Retinal pigment epithelial cell (primary cell): ENCODE measurements around the gene GSTM3.

Experiments
- DNase-seq: peaks from one replicate; pipeline ENCODE4 v3.0.0-alpha.2; 2010; ENCODE audit warnings: low read depth
- H3K4me3 ChIP-seq: 2 replicates; pipeline ENCODE4 v1.5.1; 2011; ENCODE audit warnings: mild to moderate bottlenecking, low read length, control low read depth, moderate library complexity
- CTCF ChIP-seq: conservative IDR thresholded peaks from 2 replicates; pipeline ENCODE4 v1.5.1; 2011; ENCODE audit warnings: low read depth, low read length, control low read depth, inconsistent platforms

Gene GSTM3

GRCh38 chr1:109764561-109765482 lies 24.0 kb upstream of the GSTM3 start:
- TF ChIP-seq CTCF = no peak
- no peak overlapping the region for H3K4me3 ChIP-seq
- no peak for DNase-seq

GRCh38 chr1:109763646-109764415 lies 23.0 kb upstream of the GSTM3 start, which contains the start of gene EPS8L3:
TSS of gene EPS8L3 (minus strand) at chr1:109763923. CDS start at chr1:109761749, 2,174 bp downstream.
- no peak for TF ChIP-seq CTCF
- DNase-seq = no peak
- H3K4me3 ChIP-seq = no peak within 1 kb of the TSS

GRCh38 chr1:109762821-109763645 lies 22.2 kb upstream of the GSTM3 start:
- peak; percentile 38 for DNase-seq
- no peak for TF ChIP-seq CTCF
- H3K4me3 ChIP-seq = no peak overlapping the region

- DNase-seq = no peak
- no peak for TF ChIP-seq CTCF
- no peak overlapping the region for H3K4me3 ChIP-seq
These were observed 21.3 kb upstream of the GSTM3 start for GRCh38 chr1:109762039-109762585.

GRCh38 chr1:109761227-109762038 lies 20.6 kb upstream of the GSTM3 start:
- no peak for TF ChIP-seq CTCF
- DNase-seq = no peak
- no peak overlapping the region for H3K4me3 ChIP-seq

- DNase-seq = no peak
- TF ChIP-seq CTCF = no peak
- no peak overlapping the region for H3K4me3 ChIP-seq
These were observed 19.9 kb upstream of the GSTM3 start for GRCh38 chr1:109760581-109761226.
